GM23248 (cell line): ENCODE measurements around the gene ERC2.

ENCODE experiments used
- EZH2 ChIP-seq: fragments of 200-600 bp; sonication (generic); IDR thresholded peaks from 2 replicates; pipeline ENCODE4 v1.6.1; 2018; ENCODE audit warnings: antibody characterized with exemption, mild to moderate bottlenecking; ENCODE audit not compliant: insufficient read depth, poor library complexity, severe bottlenecking
- EZH2phosphoT487 ChIP-seq: fragments of 200-600 bp; sonication (generic); IDR thresholded peaks from 2 replicates; pipeline ENCODE4 v1.6.1; 2018; ENCODE audit warnings: antibody characterized with exemption, moderate library complexity, mild to moderate bottlenecking, low read depth; ENCODE audit not compliant: insufficient read depth

DNA sequence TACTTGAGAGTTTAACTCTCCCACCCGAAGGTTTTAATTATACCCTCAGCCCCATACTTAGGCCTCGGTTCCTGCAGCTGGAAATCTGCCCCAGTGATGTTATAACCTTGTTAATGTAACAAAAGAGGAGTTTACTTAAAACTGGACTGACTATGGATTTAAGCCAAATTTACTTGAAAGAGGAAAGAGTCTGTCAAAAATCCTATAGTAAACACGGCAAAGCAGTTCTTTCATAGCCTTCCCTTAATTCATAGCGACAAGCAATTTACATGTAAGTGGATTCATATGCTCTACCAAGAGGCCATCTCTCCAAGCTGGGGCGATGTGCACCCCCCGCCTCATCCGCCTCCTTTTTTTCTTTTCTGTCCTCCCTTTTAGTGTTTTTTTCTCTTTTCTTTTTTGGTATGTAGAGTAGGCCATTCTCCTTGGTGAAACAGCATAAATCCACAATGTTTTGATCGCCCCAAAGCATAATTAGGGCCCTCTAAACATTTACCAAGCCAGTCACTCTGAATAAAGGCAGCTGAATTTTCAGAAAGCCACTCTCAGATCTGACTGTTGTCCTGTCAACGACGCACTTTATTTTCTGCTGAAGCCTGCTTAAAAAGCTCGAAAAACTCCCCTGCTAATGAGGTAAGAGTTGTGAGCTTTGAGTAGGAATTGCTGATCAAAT, 608.1 kb downstream of the ERC2 start:
- no peak for TF ChIP-seq EZH2phosphoT487
- no peak for TF ChIP-seq EZH2
